Osteocyte (in vitro differentiated cells): ENCODE measurements around the gene ZNF197. TPM values are rescaled to one million over a fixed set of nuclear protein-coding genes. Genes with fewer than 3 reads are reported as not detected.

ENCODE experiments used
- DNase-seq: peaks from one replicate; pipeline ENCODE4 v3.0.0; 2021; ENCODE audit warnings: mixed read lengths; ENCODE audit not compliant: unreplicated experiment; ENCODE audit errors: extremely low spot score
- H3K27ac Mint-ChIP-seq: one replicate; pipeline ENCODE4 v1.8.0; 2021; ENCODE audit warnings: mild to moderate bottlenecking, mixed read lengths; ENCODE audit not compliant: unreplicated experiment
- H3K27me3 Mint-ChIP-seq: one replicate; pipeline ENCODE4 v1.8.0; 2021; ENCODE audit warnings: mixed read lengths; ENCODE audit not compliant: unreplicated experiment
- H3K36me3 Mint-ChIP-seq: one replicate; pipeline ENCODE4 v1.8.0; 2021; ENCODE audit warnings: mixed read lengths; ENCODE audit not compliant: unreplicated experiment
- H3K4me1 Mint-ChIP-seq: one replicate; pipeline ENCODE4 v1.8.0; 2021; ENCODE audit warnings: mixed read lengths; ENCODE audit not compliant: unreplicated experiment
- H3K4me3 Mint-ChIP-seq: one replicate; pipeline ENCODE4 v1.8.0; 2021; ENCODE audit warnings: mild to moderate bottlenecking, moderate library complexity, mixed read lengths; ENCODE audit not compliant: unreplicated experiment
- H3K9me3 Mint-ChIP-seq: one replicate; pipeline ENCODE4 v1.8.0; 2021; ENCODE audit warnings: mixed read lengths; ENCODE audit not compliant: unreplicated experiment
- total RNA-seq: library from RNA; stranded (reverse); gene quantifications from 2 replicates; pipeline ENCODE4 v1.2.1, GENCODE V29; 2021
- TF ChIP-seq, protein P1 (sequence below): fragments of 200-600 bp; sonication (generic); IDR thresholded peaks from 2 replicates; pipeline ENCODE4 v1.5.0; 2021; ENCODE audit warnings: antibody characterized with exemption, mild to moderate bottlenecking, moderate library complexity

ZNF197 gene
- total RNA-seq, 1 donor from 2014 or later = 21.9 TPM

- DNase-seq = no peak
- Mint-ChIP-seq H3K4me3 (no peak overlapping the region), H3K36me3 (peaks cover 7% of the 10 kb centered on the region), H3K4me1 (no peaks in the 10 kb centered on the region), H3K27me3 (no peaks in the 10 kb centered on the region), H3K9me3 (peaks cover 24% of the 10 kb centered on the region), H3K27ac (no peak overlapping the region)
- TF ChIP-seq, protein P1, sequence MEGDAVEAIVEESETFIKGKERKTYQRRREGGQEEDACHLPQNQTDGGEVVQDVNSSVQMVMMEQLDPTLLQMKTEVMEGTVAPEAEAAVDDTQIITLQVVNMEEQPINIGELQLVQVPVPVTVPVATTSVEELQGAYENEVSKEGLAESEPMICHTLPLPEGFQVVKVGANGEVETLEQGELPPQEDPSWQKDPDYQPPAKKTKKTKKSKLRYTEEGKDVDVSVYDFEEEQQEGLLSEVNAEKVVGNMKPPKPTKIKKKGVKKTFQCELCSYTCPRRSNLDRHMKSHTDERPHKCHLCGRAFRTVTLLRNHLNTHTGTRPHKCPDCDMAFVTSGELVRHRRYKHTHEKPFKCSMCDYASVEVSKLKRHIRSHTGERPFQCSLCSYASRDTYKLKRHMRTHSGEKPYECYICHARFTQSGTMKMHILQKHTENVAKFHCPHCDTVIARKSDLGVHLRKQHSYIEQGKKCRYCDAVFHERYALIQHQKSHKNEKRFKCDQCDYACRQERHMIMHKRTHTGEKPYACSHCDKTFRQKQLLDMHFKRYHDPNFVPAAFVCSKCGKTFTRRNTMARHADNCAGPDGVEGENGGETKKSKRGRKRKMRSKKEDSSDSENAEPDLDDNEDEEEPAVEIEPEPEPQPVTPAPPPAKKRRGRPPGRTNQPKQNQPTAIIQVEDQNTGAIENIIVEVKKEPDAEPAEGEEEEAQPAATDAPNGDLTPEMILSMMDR = no peak
Measured at GRCh38 chr3:44678480-44679116, 53.8 kb downstream of the ZNF197 start.

DNA sequence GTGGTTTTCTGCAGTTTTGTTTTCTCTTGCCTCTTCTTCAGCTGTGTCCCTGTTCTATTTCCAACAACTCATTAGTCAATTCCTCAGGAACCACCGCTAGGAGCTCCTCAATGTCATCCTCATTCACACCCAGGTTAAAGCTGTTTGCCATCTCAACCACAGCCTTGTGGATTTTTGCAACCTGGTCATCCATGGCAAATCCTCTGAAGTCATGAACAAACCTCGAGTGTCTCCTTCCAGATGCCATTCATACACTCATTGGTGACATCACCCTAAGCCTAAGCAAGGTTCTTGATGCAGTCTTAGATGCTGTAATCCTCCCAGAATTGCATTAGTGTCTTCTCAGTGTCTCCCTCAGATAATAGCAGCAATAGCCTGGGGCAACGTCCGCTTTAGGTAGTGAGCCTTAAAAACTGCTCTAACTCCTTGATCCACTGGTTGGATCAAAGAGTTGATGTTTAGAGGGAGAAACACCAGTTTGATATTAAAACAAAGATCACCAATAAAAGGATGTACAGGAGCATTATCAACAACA is 56.2 kb downstream of the ZNF197 start:
- Mint-ChIP-seq H3K36me3 (peaks cover 11% of the 10 kb centered on the region), H3K4me3 (no peak overlapping the region), H3K27ac (no peak overlapping the region), H3K9me3 (peaks cover 31% of the 10 kb centered on the region), H3K4me1 (peaks cover 4% of the 10 kb centered on the region), H3K27me3 (no peaks in the 10 kb centered on the region)
- TF ChIP-seq, protein P1 = no peak
- no peak for DNase-seq

DNA sequence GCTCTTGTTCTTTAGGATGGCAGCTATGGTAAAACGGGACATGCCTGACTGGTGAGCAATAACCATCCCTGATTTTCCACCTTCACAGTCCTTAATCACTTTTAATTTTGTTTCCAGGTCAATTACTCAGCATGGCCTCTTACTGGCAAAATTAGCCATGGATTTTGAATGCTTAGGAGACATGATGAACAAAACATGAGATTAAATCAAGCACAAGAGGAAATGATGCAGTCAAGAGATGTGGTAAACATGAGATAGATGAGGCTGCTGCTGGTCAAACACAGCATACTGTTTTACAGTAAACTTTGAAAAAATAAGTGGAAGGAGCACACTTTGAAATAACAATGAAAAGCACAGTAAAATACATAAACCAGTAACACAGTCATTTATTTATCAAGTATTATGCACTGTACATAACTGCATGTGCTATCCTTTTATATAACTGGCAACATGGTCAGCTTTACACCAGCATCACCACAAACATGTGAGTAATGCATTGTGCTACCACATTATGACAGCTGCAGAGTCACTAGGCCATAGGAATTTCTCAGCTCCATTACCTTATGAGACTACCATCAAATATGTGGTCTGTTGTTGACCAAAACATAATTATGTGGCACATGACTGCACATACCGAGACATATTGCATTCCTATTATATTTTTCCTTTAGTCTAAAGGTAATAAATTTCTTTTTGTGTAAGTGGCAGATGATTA is 57.5 kb downstream of the ZNF197 start:
- DNase-seq = no peak
- TF ChIP-seq, protein P1 = no peak
- Mint-ChIP-seq H3K9me3 (peaks cover 36% of the 10 kb centered on the region), H3K4me1 (peaks cover 4% of the 10 kb centered on the region), H3K27ac (no peak overlapping the region), H3K36me3 (peaks cover 11% of the 10 kb centered on the region), H3K27me3 (no peaks in the 10 kb centered on the region), H3K4me3 (no peak overlapping the region)

- Mint-ChIP-seq H3K9me3 (peaks cover 44% of the 10 kb centered on the region), H3K36me3 (peaks cover 11% of the 10 kb centered on the region), H3K4me3 (peak overlapping the region; percentile 71), H3K27ac (peak overlapping the region; percentile 12), H3K4me1 (peaks cover 4% of the 10 kb centered on the region), H3K27me3 (peaks cover 5% of the 10 kb centered on the region)
- DNase-seq = no peak
- TF ChIP-seq, protein P1 = no peak
Measured at GRCh38 chr3:44685128-44685800, 60.4 kb downstream of the ZNF197 start.

DNA sequence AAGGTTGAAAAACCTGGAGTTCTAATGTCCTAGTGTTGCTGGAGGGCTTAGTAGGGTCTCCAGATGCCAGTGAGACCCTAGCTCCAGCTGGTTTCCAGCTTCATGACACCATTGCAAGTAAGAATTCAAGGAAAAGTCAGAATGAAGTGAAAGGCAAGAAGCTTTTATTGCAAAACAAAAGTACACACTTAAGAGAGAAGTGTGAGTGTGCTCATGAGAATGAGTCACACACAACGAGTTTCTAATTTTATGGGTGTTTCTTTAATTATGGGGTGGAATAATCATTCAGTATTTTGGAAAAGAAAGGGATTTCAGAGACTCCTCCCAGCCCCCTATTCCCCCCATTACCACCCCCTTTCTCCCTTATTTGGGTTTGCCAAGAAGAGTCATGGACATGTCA is 63.1 kb downstream of the ZNF197 start:
- no peak for DNase-seq
- TF ChIP-seq, protein P1 = no peak
- peaks cover 8% of the 10 kb centered on the region for H3K36me3 Mint-ChIP-seq
- peaks cover 4% of the 10 kb centered on the region for H3K4me1 Mint-ChIP-seq
- H3K27me3 Mint-ChIP-seq = peaks cover 24% of the 10 kb centered on the region
- peaks cover 53% of the 10 kb centered on the region for H3K9me3 Mint-ChIP-seq
- H3K27ac Mint-ChIP-seq = no peak overlapping the region
- no peak overlapping the region for H3K4me3 Mint-ChIP-seq
